HG03432 (cell line): ENCODE measurements around the gene CHMP3.
"Not testable (repeated sequence)": the region's sequence is repeated elsewhere in the genome, so short reads cannot be mapped to it uniquely, and the experiment has no call there.

Experiments
- ATAC-seq: cut with Tn5 transposase; IDR thresholded peaks from one replicate; pipeline ENCODE4 v1.9.1; 2021; ENCODE audit warnings: mild to moderate bottlenecking, moderate library complexity; ENCODE audit not compliant: unreplicated experiment

CHMP3 gene

DNA sequence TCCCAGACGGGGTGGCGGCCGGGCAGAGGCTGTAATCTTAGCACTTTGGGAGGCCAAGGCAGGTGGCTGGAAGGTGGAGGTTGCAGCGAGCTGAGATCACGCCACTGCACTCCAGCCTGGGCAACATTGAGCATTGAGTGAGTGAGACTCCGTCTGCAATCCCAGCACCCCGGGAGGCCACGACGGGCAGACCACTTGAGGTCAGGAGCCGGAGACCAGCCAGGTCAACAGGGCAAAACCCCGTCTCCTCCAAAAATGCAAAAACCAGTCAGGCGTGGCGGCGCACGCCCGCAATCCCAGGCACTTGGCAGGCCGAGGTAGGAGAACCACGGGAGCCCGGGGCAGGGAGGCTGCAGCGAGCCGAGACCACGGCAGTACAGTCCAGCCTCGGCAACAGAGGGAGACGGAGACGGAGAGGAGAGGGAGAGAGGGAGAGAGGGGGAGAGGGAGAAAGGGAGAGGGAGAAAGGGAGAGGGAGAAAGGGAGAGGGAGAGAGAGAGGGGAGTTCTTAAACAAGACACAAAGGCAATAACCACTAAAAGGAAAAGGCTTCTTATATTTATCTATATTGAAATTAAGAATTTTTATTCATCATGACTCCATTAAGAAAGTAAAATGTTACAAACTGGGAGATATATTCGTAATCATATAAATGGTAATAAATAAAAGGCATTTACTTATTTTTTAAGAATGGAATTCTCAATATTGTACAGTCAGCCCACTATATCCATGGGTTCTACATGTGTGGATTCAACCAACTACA is 13.1 kb downstream of the CHMP3 start:
- not testable (repeated sequence) for ATAC-seq

DNA sequence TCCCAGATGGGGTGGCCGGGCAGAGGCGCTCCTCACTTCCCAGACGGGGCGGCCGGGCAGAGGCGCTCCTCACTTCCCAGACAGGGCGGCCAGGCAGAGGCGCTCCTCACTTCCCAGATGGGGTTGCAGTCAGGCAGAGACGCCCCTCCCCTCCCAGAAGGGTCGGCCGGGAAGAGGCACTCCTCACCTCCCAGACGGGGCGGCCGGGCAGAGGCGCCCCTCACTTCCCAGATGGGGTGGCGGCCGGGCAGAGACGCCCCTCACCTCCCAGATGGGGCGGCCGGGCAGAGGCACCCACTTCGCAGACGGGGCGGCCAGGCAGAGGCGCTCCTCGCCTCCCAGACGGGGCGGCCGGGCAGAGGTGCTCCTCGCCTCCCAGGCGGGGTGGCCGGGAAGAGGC is 13.8 kb downstream of the CHMP3 start:
- ATAC-seq, result not testable (repeated sequence)

DNA sequence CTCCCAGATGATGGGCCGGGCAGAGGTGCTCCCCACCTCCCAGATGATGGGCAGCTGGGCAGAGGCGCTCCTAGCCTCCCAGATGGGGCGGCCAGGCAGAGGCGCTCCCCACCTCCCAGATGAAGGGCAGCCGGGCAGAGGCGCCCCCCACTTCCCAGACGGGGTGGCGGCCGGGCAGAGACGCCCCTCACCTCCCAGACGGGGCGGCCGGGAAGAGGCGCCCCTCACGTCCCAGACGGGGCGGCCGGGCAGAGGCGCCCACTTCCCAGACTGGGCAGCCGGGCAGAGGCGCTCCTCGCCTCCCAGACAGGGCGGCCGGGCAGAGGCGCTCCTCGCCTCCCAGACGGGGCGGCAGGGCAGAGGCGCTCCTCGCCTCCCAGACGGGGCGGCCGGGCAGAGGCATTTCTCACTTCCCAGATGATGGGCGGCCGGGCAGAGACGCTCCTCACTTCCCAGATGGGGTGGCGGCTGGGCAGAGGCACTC is 14.3 kb downstream of the CHMP3 start:
- not testable (repeated sequence) for ATAC-seq

DNA sequence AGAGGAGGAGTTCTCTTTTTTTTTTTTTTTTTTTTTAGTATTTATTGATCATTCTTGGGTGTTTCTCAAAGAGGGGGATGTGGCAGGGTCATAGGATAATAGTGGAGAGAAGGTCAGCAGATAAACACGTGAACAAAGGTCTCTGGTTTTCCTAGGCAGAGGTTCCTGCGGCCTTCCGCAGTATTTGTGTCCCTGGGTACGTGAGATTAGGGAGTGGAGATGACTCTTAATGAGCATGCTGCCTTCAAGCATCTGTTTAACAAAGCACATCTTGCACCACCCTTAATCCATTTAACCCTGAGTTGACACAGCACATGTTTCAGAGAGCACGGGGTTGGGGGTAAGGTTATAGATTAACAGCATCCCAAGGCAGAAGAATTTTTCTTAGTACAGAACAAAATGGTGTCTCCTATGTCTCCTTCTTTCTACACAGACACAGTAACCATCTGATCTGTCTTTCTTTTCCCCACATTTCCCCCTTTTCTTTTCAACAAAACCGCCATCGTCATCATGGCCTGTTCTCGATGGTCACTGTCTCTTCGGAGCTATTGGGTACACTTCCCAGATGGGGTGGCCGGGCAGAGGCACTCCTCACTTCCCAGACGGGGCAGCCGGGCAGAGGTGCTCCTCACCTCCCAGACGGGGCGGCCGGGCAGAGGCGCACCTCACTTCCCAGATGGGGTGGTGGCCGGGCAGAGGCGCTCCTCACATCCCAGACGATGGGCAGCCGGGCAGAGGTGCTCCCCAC is 14.9 kb downstream of the CHMP3 start:
- not testable (repeated sequence) for ATAC-seq

- not testable (repeated sequence) for ATAC-seq
Observed at GRCh38 chr2:86545296-86545924, 17.8 kb downstream of the CHMP3 start.

DNA sequence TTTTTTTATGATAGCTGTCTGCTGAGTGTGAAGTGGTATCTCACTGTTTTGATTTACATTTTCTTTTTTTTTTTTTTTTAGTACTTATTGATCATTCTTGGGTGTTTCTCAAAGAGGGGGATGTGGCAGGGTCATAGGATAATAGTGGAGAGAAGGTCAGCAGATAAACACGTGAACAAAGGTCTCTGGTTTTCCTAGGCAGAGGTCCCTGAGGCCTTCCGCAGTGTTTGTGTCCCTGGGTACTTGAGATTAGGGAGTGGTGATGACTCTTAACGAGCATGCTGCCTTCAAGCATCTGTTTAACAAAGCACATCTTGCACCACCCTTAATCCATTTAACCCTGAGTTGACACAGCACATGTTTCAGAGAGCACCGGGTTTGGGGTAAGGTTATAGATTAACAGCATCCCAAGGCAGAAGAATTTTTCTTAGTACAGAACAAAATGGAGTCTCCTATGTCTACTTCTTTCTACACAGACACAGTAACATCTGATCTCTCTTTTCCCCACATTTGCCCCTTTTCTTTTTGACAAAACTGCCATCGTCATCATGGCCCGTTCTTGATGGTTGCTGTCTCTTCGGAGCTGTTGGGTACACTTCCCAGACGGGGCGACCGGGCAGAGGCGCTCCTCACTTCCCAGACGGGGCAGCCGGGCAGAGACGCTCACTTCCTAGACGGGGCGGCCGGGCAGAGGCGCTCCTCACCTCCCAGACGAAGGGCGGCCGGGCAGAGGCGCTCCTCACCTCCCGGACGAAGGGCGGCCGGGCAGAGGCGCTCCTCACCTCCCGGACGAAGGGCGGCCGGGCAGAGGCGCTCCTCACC is 18.8 kb downstream of the CHMP3 start:
- ATAC-seq, result not testable (repeated sequence)

DNA sequence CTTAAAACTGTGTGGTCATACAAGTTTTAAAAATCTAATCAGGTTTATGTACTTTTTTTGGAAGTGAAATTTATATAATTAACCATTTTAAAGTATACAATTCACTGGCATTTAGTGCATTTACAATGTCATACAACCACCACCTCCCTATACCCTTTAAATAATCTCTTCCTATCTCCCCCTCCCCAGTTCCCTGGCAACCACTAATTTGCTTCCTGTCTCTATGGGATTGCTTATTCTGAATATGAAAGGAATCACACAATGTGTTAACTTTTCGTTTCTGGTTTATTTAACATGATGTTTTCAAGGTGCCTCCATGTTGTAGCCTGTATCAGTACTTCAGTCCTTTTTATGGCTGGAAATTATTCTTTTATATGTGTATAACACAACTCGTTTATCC is 19.4 kb downstream of the CHMP3 start:
- ATAC-seq, result no peak

DNA sequence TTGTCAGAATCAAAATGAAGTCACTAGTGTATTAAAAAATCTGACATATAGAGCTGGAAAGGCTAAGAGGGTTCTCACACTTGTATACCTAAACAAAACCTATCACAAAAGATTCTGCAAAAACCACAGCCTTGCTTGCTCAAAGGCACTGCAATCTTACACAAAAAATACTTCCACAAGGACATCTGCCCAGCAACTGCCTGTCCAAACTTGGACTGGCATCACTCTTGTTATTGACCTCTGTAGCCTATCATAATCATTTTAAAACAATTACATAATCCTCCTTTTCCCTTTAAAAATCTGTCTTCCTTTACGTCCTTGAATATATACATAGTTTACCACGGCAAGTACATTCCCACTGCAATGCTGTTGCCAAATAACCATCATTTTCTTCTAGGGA is 19.9 kb downstream of the CHMP3 start:
- no peak for ATAC-seq

- no peak for ATAC-seq
Observed at GRCh38 chr2:86542814-86543213, 20.4 kb downstream of the CHMP3 start.

- ATAC-seq, result no peak
Observed at GRCh38 chr2:86541334-86541733, 21.9 kb downstream of the CHMP3 start.

DNA sequence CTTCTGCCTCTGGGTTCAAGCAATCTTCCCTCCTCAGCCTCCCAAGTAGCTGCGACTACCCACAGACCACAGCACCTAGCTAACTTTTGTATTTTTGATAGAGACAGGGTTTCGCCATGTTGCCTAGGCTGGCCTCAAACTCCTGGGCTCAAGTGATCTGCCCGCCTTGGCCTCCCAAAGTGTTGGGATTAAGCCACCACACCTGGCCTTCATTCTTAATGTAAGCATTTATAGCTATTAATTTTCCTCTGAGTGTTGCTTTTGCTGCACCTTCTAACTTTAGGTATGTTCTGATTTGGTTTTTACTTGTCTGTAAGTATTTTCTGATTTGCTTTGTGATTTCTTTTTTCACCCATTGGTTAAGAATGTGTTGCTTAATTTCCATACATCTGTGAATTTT is 29.7 kb downstream of the CHMP3 start:
- ATAC-seq, result no peak

DNA sequence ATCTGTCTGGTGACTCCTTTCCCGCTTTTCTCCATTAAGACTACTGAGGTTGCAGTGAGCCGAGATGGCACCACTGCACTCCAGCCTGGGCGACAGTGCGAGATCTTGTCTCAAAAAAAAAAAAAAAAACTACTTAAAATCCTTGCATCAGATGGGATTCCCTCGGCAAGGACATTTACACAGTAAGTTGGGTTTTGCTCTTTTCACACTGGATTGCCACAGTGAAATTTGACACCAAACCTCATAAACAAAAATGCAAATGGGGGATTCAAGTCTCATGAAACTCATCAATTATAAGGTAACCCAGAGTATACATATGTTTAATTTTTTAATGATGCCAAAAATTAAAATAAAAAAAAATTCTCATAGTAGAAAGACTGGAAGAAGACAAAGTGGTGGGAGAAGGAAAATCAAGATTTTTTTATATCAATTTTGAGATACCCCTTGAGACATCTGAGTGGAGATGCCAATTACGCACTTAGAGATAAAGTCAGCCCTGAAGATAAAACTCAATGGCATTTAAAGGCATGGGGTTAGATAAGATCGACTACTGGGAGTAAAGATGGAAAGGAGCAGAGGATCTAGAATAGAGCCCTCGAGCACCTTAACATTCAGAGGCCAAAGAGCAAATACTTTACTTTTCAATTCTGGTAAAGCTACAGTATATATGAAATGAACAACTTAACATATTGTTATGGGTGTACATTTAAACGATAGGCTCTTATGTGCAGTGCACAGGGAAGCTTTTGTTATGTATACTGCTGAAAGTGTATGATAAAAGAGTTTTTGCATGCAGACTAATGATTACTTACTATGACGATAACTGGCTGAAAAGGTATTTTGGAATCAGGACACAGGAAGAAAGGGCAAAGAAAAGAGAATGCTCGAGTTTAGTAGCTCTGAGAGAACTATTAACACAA is 37.6 kb downstream of the CHMP3 start:
- no peak for ATAC-seq

DNA sequence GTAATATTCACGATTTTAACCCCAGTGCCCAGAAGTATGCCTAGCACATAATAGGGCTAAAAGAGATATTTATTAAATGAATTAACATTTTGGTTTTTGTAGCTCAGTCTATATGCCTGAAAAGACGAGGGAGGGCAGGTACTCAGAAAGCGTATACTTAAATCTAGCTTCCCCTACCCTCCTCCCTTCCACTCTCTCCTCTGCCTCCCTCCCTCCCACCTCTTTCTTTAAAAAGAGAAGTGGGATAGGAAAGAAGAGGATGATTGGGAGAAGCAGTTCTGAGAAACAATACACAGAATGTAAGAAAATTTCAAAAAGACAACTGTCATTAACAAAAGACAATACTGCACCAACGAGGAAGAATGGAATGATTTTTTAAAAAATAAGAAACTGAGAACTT is 39.8 kb downstream of the CHMP3 start:
- no peak for ATAC-seq

- no peak for ATAC-seq
Observed at GRCh38 chr2:86522711-86523110, 40.5 kb downstream of the CHMP3 start.

DNA sequence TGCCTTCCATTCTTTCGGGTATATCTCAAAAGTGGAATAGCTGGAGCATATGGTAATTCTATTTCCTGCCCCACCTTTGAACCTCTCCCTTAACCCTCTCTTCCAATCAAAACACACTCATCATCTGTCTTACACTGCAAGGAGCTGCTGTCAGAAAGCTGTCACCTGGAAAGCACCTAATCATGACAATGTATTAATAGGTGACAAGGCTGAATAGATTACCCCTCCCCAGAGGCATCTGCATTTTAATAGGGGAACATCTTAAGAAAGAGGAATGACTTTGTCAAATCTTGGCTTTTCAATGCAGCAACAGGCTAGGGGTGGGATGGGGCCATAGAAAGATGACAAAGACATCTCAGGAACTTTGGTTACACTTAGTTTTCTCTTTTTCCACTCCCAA is 41.3 kb downstream of the CHMP3 start:
- no peak for ATAC-seq

DNA sequence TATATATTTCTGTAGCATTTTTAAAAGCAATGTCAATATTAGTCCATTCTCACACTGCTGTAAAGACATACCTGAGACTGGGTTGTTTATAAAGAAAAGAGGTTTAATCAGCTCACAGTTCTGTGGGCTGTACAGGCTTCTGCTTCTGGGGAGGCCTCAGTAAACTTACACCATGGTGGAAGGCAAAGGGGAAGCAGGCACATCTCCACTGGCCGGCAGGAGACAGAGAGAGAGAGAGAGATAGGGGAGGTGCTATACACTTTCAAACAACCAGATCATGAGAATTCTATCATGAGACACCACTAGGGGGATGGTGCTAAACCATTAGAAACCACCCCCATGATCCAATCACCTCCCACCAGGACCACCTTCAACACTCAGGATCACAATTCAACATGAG is 43.1 kb downstream of the CHMP3 start:
- no peak for ATAC-seq

DNA sequence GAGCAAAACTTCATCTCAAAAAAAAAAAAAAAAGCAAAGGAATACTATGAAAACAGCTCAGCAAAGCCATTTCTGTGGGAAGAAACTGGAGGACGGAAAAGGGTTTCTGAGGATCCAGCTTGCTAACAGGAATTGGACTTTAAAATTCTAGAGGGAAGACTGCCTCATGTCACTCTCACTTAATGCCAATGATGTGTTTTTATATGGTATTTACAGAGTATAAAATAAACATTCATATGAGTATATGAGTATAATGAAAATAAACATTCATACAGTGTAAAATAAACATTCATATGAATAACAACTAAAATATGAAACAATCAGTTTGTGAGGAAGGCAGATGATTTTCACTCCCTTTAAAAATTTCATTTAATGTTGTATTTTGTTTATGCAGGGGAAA is 43.9 kb downstream of the CHMP3 start:
- ATAC-seq, result no peak

- no peak for ATAC-seq
Observed at GRCh38 chr2:86518481-86518880, 44.8 kb downstream of the CHMP3 start.

- ATAC-seq, result no peak
Observed at GRCh38 chr2:86513948-86514660, 49.1 kb downstream of the CHMP3 start.
